Hepatocyte (in vitro differentiated cells): ENCODE measurements around the gene UBXN11.

Source experiments
- CTCF ChIP-seq: fragments of 200-600 bp; sonication (generic); IDR thresholded peaks from 2 replicates; pipeline ENCODE4 v1.5.1; 2016; ENCODE audit warnings: antibody characterized with exemption, mild to moderate bottlenecking; ENCODE audit not compliant: poor library complexity
- EZH2 ChIP-seq: fragments of 200-600 bp; sonication (generic); IDR thresholded peaks from 2 replicates; pipeline ENCODE4 v1.6.1; 2016; ENCODE audit warnings: antibody characterized with exemption, mild to moderate bottlenecking, borderline replicate concordance

- TF ChIP-seq CTCF (no peak), EZH2 (no peak)
Observed at GRCh38 chr1:26330276-26330675, 23.8 kb upstream of the UBXN11 start.
